Endothelial cell of umbilical vein (primary cell): ENCODE measurements around the gene UBE3A. TPM values are rescaled to one million over a fixed set of nuclear protein-coding genes. Genes with fewer than 3 reads are reported as not detected.

ENCODE experiments used
- Bru-seq: library from RNA; stranded (reverse); fragments of 400-500 nt; gene quantifications from one replicate; lab custom pipeline; 2021; lab: Mats Ljungman, UMichigan
- BruChase-seq, 2 experiments: library from RNA; stranded (reverse); fragments of 400-500 nt; gene quantifications; one replicate each; lab custom pipeline; 2021; lab: Mats Ljungman, UMichigan
- BruUV-seq: library from RNA; stranded (reverse); fragments of 400-500 nt; replicated peaks from 2 replicates; lab custom pipeline; 2021; lab: Mats Ljungman, UMichigan
- CTCF ChIA-PET: fragments of 300-600, 350-600 bp; sonication (Branson Sonifier 250); formaldehyde crosslinking; loops from one replicate; lab custom pipeline; 2021; ENCODE audit warnings: antibody characterized with exemption, inconsistent platforms; lab: Charles Lee
- POLR2A ChIA-PET: fragments of 300-600, 350-600 bp; sonication (Branson Sonifier 250); formaldehyde crosslinking; loops from one replicate; lab custom pipeline; 2021; ENCODE audit warnings: antibody characterized with exemption, inconsistent platforms; lab: Charles Lee
- DNase-seq: peaks from one replicate; pipeline ENCODE4 v3.0.0-alpha.2; 2011; ENCODE audit warnings: low read depth, low spot score
- FAIRE-seq: peaks from 2 replicates; lab custom pipeline; 2011; peaks lifted over from hg19 to GRCh38; lab: Jason Lieb, UNC
- H2AFZ ChIP-seq: 2 replicates; pipeline ENCODE4 v1.6.0; 2012; ENCODE audit warnings: low read depth, low read length, control low read depth, inconsistent platforms
- H3K27ac ChIP-seq: 2 replicates; pipeline ENCODE4 v1.5.1; 2011; ENCODE audit warnings: low read depth, mild to moderate bottlenecking, control low read depth, low read length, moderate library complexity; ENCODE audit not compliant: insufficient read depth
- H3K27me3 ChIP-seq, 2 experiments: 2 replicates each; pipeline versions ENCODE4 v1.6.0 to v1.6.1; 2011; ENCODE audit warnings: low read length in 2 of 2, mixed read lengths in 1 of 2; ENCODE audit not compliant: control insufficient read depth in 2 of 2, insufficient read depth in 2 of 2
- H3K36me3 ChIP-seq, 2 experiments: 2 replicates in 1 of 2; 3 replicates in 1 of 2; pipeline ENCODE4 v1.5.1; 2011; ENCODE audit warnings: low read length in 2 of 2, mild to moderate bottlenecking in 1 of 2, moderate library complexity in 1 of 2; ENCODE audit not compliant: control insufficient read depth in 2 of 2, insufficient read depth in 2 of 2; ENCODE audit errors: extremely low read depth in 1 of 2
- H3K4me1 ChIP-seq: 3 replicates; pipeline ENCODE4 v1.5.1; 2011; ENCODE audit warnings: mild to moderate bottlenecking, low read length; ENCODE audit not compliant: control insufficient read depth, insufficient read depth; ENCODE audit errors: extremely low read depth
- H3K4me2 ChIP-seq: 2 replicates; pipeline ENCODE4 v1.6.1; 2011; ENCODE audit warnings: low read length, control low read depth, mixed read lengths; ENCODE audit not compliant: insufficient read depth
- H3K4me3 ChIP-seq, 3 experiments: fragments of 200-600 bp in 1 of 3; sonication (generic), shearing (Covaris generic) in 1 of 3; replicated peaks in 1 of 3; 2 replicates each; pipeline ENCODE4 v1.5.1; 2011 to 2016; ENCODE audit warnings: control low read depth in 3 of 3, low read length in 3 of 3, mild to moderate bottlenecking in 2 of 3, inconsistent platforms in 1 of 3, low read depth in 1 of 3, moderate library complexity in 1 of 3; ENCODE audit not compliant: insufficient read depth in 1 of 3
- H3K79me2 ChIP-seq: 2 replicates; pipeline ENCODE4 v1.6.0; 2012; ENCODE audit warnings: low read length, inconsistent platforms; ENCODE audit not compliant: control insufficient read depth, insufficient read depth
- H3K9ac ChIP-seq: replicated peaks from 2 replicates; pipeline ENCODE3; 2011; ENCODE audit warnings: low read length, control low read depth; ENCODE audit not compliant: insufficient read depth; ENCODE audit errors: extremely low read depth
- H3K9me1 ChIP-seq: replicated peaks from 3 replicates; pipeline ENCODE4 v1.6.0; 2011; ENCODE audit warnings: mild to moderate bottlenecking, low read length; ENCODE audit not compliant: control insufficient read depth, insufficient read depth; ENCODE audit errors: extremely low read depth
- H3K9me3 ChIP-seq: replicated peaks from 2 replicates; pipeline ENCODE4 v1.5.1; 2012; ENCODE audit warnings: low read length, inconsistent platforms; ENCODE audit not compliant: control insufficient read depth, insufficient read depth
- H4K20me1 ChIP-seq: replicated peaks from 2 replicates; pipeline ENCODE3; 2011; ENCODE audit warnings: mild to moderate bottlenecking, low read length; ENCODE audit not compliant: control insufficient read depth, insufficient read depth; ENCODE audit errors: extremely low read depth
- FOS ChIP-seq: IDR thresholded peaks from 2 replicates; pipeline ENCODE4 v1.6.1; 2011; ENCODE audit warnings: mild to moderate bottlenecking, low read length, moderate library complexity, borderline replicate concordance; ENCODE audit not compliant: insufficient read depth
- GATA2 ChIP-seq: IDR thresholded peaks from 2 replicates; pipeline ENCODE4 v1.7.0; 2011; ENCODE audit warnings: low read depth, mild to moderate bottlenecking, moderate library complexity, mixed read lengths, low read length; ENCODE audit not compliant: insufficient read length, insufficient read depth
- JUN ChIP-seq: IDR thresholded peaks from 2 replicates; pipeline ENCODE4 v1.6.1; 2011; ENCODE audit warnings: borderline replicate concordance, low read depth; ENCODE audit not compliant: insufficient read length, insufficient read depth
- MYC ChIP-seq: IDR thresholded peaks from one replicate; pipeline ENCODE4 v1.6.1; 2011; ENCODE audit warnings: mild to moderate bottlenecking, low read depth, low read length
- POLR2A ChIP-seq: IDR thresholded peaks from 2 replicates; pipeline ENCODE4 v1.6.1; 2012; ENCODE audit warnings: low read depth, mild to moderate bottlenecking, control low read depth, low read length
- POLR2AphosphoS5 ChIP-seq: IDR thresholded peaks from 2 replicates; pipeline ENCODE4 v1.6.1; 2012; ENCODE audit warnings: low read depth, mild to moderate bottlenecking, control low read depth, low read length, moderate library complexity; ENCODE audit not compliant: insufficient read depth
- dilution Hi-C: fragments of 300-500 bp; cut with MboI; formaldehyde crosslinking; loops from one replicate; pipeline ENCODE4 v1.15.0; 2019; ENCODE audit warnings: low sequenced_read_pairs; ENCODE audit not compliant: extremely low pct_ligation_motif_present
- intact Hi-C: fragments of 100-400 bp; cut with micrococcal nuclease; formaldehyde crosslinking; loops from one replicate; pipeline ENCODE4 v1.10.0; 2022
- long read RNA-seq: library from polyadenylated mRNA; stranded (forward); transcript quantifications from one replicate; pipeline ENCODE4 v2.0.0, GENCODE V29; 2021
- polyA minus RNA-seq, 3 experiments: library from RNA; depleted of rRNA, polyadenylated mRNA; stranded (reverse); fragments of >200 nt; gene quantifications; 1 replicate in 1 of 3; 2 replicates in 2 of 3; pipeline ENCODE4 v1.2.3, GENCODE V29; 2011
- polyA plus RNA-seq, 4 experiments: library from polyadenylated mRNA; depleted of rRNA in 3 of 4; stranded (reverse) in 3 of 4; unstranded in 1 of 4; fragments of >200 nt; gene quantifications; 2 replicates each; pipeline versions ENCODE4 v1.2.1 to v1.2.3, GENCODE V29; 2011 to 2012; ENCODE audit warnings: missing spikeins in 1 of 4
- total RNA-seq: library from RNA; stranded (reverse); gene quantifications from 2 replicates; pipeline ENCODE4 v1.2.3, GENCODE V29; 2021
- TF ChIP-seq, protein P1 (sequence below), 2 donors: IDR thresholded peaks; 1 replicate in 1 of 2; 2 replicates in 1 of 2; pipeline ENCODE4 v1.5.1; 2011; ENCODE audit warnings: low read length in 2 of 2, mild to moderate bottlenecking in 2 of 2, moderate library complexity in 2 of 2, control low read depth in 1 of 2, inconsistent platforms in 1 of 2, low read depth in 1 of 2; ENCODE audit not compliant: insufficient read depth in 1 of 2; ENCODE audit errors: extremely low read depth in 1 of 2
- TF ChIP-seq, protein P2 (sequence below): IDR thresholded peaks from 2 replicates; pipeline ENCODE4 v1.6.1; 2011; ENCODE audit not compliant: insufficient read depth, insufficient read length

Gene UBE3A
- 66.7 and 69.3 TPM in 2 replicates for total RNA-seq
- polyA plus RNA-seq, result 6.9 and 8.5 TPM in 2 replicates
- 11.5 and 13.4 TPM in 2 replicates for polyA plus RNA-seq (2011; cell fraction: cytosol; rRNA removed)
- 32.4 and 32.6 TPM in 2 replicates for polyA plus RNA-seq (2011; cell fraction: nucleus; rRNA removed)
- 20.9 and 27.3 TPM in 2 replicates for polyA plus RNA-seq (2012)
- polyA minus RNA-seq, result 56.0 and 66.2 TPM in 2 replicates
- polyA minus RNA-seq (2011; cell fraction: cytosol; rRNA and poly(A)+ RNA removed), result 68.3 TPM
- polyA minus RNA-seq (2011; cell fraction: nucleus; rRNA and poly(A)+ RNA removed), result 145 and 178 TPM in 2 replicates
- Bru-seq, nascent RNA, result percentile 93 among the genes with signal in this experiment
- BruChase-seq, experiment 1, labeled RNA remaining after a 6-hour chase, result percentile 83 among the genes with signal in this experiment
- BruChase-seq, experiment 2, labeled RNA remaining after a 2-hour chase, result percentile 88 among the genes with signal in this experiment
- long read RNA-seq, full-length matches to known transcripts, result 67 of 136 reads
- long read RNA-seq, partial matches to known transcripts, result 48 of 136 reads
- long read RNA-seq, other reads (novel, unspliced or antisense), result 21 of 136 reads

- peak; percentile 72 for FAIRE-seq
- peak within 1 kb of the TSS; percentile 100 for H2AFZ ChIP-seq
- H3K4me1 ChIP-seq, result peaks cover 16% of the 10 kb centered on the region
- CTCF ChIA-PET, result interaction anchor here (0.6 kb wide), 1 partner anchor 95 kb away, joined by 3 read pairs; no protein-coding TSS in a partner anchor
- H3K9me1 ChIP-seq, result no peaks in the 10 kb centered on the region
- H3K27ac ChIP-seq, result peak within 1 kb of the TSS; percentile 85
- peak within 1 kb of the TSS; percentile 85 to 97 (median 87) for H3K4me3 ChIP-seq
- intact Hi-C loops, result no loop called here
- peak; percentile 93 for DNase-seq
- TF ChIP-seq JUN, result no peak
- TF ChIP-seq POLR2A, result peak; percentile 83
- TF ChIP-seq, protein P1, sequence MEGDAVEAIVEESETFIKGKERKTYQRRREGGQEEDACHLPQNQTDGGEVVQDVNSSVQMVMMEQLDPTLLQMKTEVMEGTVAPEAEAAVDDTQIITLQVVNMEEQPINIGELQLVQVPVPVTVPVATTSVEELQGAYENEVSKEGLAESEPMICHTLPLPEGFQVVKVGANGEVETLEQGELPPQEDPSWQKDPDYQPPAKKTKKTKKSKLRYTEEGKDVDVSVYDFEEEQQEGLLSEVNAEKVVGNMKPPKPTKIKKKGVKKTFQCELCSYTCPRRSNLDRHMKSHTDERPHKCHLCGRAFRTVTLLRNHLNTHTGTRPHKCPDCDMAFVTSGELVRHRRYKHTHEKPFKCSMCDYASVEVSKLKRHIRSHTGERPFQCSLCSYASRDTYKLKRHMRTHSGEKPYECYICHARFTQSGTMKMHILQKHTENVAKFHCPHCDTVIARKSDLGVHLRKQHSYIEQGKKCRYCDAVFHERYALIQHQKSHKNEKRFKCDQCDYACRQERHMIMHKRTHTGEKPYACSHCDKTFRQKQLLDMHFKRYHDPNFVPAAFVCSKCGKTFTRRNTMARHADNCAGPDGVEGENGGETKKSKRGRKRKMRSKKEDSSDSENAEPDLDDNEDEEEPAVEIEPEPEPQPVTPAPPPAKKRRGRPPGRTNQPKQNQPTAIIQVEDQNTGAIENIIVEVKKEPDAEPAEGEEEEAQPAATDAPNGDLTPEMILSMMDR (IDR thresholded peaks at IDR 0.05; ENCODE audit: extremely low read depth in 1 of 2, insufficient read depth in 1 of 2, low read depth in 1 of 2, low read length in 2 of 2), result peak in 1 of 2 donors; percentile 2
- no peak for TF ChIP-seq FOS
- TF ChIP-seq, protein P2, sequence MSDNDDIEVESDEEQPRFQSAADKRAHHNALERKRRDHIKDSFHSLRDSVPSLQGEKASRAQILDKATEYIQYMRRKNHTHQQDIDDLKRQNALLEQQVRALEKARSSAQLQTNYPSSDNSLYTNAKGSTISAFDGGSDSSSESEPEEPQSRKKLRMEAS, result no peak
- peak; percentile 88 for TF ChIP-seq POLR2AphosphoS5
- TF ChIP-seq MYC, result no peak
- no peak for TF ChIP-seq GATA2
- peaks cover 49% of the 10 kb centered on the region for H3K79me2 ChIP-seq
- peaks cover 8% of the 10 kb centered on the region for H4K20me1 ChIP-seq
- peak within 1 kb of the TSS; percentile 98 for H3K9ac ChIP-seq
- peak within 1 kb of the TSS; percentile 98 for H3K4me2 ChIP-seq
- H3K36me3 ChIP-seq, result no peaks in the 10 kb centered on the region
- no peaks in the 10 kb centered on the region for H3K9me3 ChIP-seq
- POLR2A ChIA-PET, result no interaction called here
- TSS peak; percentile 5 for BruUV-seq
- dilution Hi-C loops, result no loop called here
- H3K27me3 ChIP-seq, result no peaks in the 10 kb centered on the region
Measured at GRCh38 chr15:25438601-25439368, at the start of gene UBE3A. UBE3A (minus strand) TSS chr15:25439024; CDS start chr15:25409107, 29,917 bp downstream.
